AG04449 (cell line): Measurements from ENCODE around the gene SGCE.

Experiments
- CTCF ChIA-PET: fragments of 350-600 bp; formaldehyde crosslinking; extraction: SDS; loops from one replicate; lab custom pipeline; 2021; ENCODE audit warnings: antibody characterized with exemption; lab: Yijun Ruan, JAX
- POLR2A ChIA-PET: fragments of 400-600, 350-600 bp; formaldehyde crosslinking; extraction: SDS; loops from one replicate; lab custom pipeline; 2020; ENCODE audit warnings: antibody characterized with exemption, inconsistent platforms; lab: Yijun Ruan, JAX
- DNase-seq: peaks from one replicate; pipeline ENCODE4 v3.0.0-alpha.2; 2010; ENCODE audit warnings: low read depth, low spot score
- H3K4me3 ChIP-seq: 2 replicates; pipeline ENCODE4 v1.5.1; 2011; ENCODE audit warnings: low read depth, mild to moderate bottlenecking, control low read depth, low read length
- CTCF ChIP-seq: IDR thresholded peaks from one replicate; pipeline ENCODE4 v1.5.1; 2011; ENCODE audit warnings: mild to moderate bottlenecking, moderate library complexity, low read length, control low read depth, inconsistent platforms; ENCODE audit not compliant: insufficient read depth; ENCODE audit errors: missing control alignments

Gene SGCE

GRCh38 chr7:94656658-94656924, 658 bp upstream of the SGCE start:
- POLR2A ChIA-PET, result interaction anchor here (0.7 to 0.8 kb wide), 2 partner anchors 24 to 208 kb away, joined by 3 read pairs; no protein-coding TSS in a partner anchor
- CTCF ChIA-PET, result interaction anchor here (0.9 to 5.5 kb wide), 21 partner anchors 10 to 543 kb away, joined by 3 to 46 read pairs (median 4); no protein-coding TSS in a partner anchor
- no peak for DNase-seq
- TF ChIP-seq CTCF, result no peak
- peak overlapping the region; percentile 75 for H3K4me3 ChIP-seq

GRCh38 chr7:94655126-94655847, 646 bp downstream of the SGCE start:
- TF ChIP-seq CTCF, result no peak
- H3K4me3 ChIP-seq, result peak overlapping the region; percentile 75
- CTCF ChIA-PET, result interaction anchor here (0.6 to 5.5 kb wide), 17 partner anchors 8 to 215 kb away, joined by 3 to 46 read pairs (median 4); partner anchors contain the start of gene CASD1
- POLR2A ChIA-PET, result interaction anchor here (0.6 kb wide), 1 partner anchor 375 kb away, joined by 5 read pairs; no protein-coding TSS in a partner anchor
- no peak for DNase-seq

GRCh38 chr7:94654783-94655125, 1.2 kb downstream of the SGCE start:
- TF ChIP-seq CTCF, result no peak
- CTCF ChIA-PET, result interaction anchor here (1.0 to 5.5 kb wide), 10 partner anchors 7 to 214 kb away, joined by 3 to 46 read pairs (median 4); partner anchors contain the start of gene CASD1
- no peak for DNase-seq
- POLR2A ChIA-PET, result no interaction called here
- H3K4me3 ChIP-seq, result peak overlapping the region; percentile 75

- ChIA-PET POLR2A (interaction anchor here (0.5 kb wide), 1 partner anchor 343 kb away, joined by 3 read pairs; no protein-coding TSS in a partner anchor), CTCF (no interaction called here)
- no peak overlapping the region for H3K4me3 ChIP-seq
- TF ChIP-seq CTCF, result no peak
- no peak for DNase-seq
Measured at GRCh38 chr7:94650147-94651051, 5.5 kb downstream of the SGCE start.

- ChIA-PET POLR2A (interaction anchor here (0.5 kb wide), 1 partner anchor 344 kb away, joined by 3 read pairs; no protein-coding TSS in a partner anchor), CTCF (no interaction called here)
- H3K4me3 ChIP-seq, result no peak overlapping the region; the same call in 1 of the 2 replicates
- TF ChIP-seq CTCF, result no peak
- DNase-seq, result no peak
Measured at GRCh38 chr7:94649450-94649849, 6.5 kb downstream of the SGCE start.

GRCh38 chr7:94648731-94649130, 7.2 kb downstream of the SGCE start:
- TF ChIP-seq CTCF, result no peak
- POLR2A ChIA-PET, result no interaction called here
- CTCF ChIA-PET, result no interaction called here
- H3K4me3 ChIP-seq, result no peak overlapping the region
- no peak for DNase-seq
